Stimulated activated CD8-positive, alpha-beta memory T cell treated with anti-CD3 and anti-CD28 coated beads, Interleukin-12 subunit alpha, Interleukin-12 subunit beta, amount 100 ng/mL, for 4 hours (primary cell): ENCODE data around the gene BAIAP2.
"Not testable (repeated sequence)": the region's sequence is repeated elsewhere in the genome, so short reads cannot be mapped to it uniquely, and the experiment has no call there.

Source experiments
- DNase-seq: peaks from one replicate; pipeline ENCODE4 v3.0.0-alpha.2; 2020; ENCODE audit warnings: low read depth

BAIAP2 gene

GRCh38 chr17:81000631-81001357 is 34.2 kb upstream of the BAIAP2 start:
- no peak for DNase-seq

- no peak for DNase-seq
Observed at GRCh38 chr17:81002013-81002384, 33.0 kb upstream of the BAIAP2 start.

- DNase-seq, result no peak
Observed at GRCh38 chr17:81002409-81003361, 32.3 kb upstream of the BAIAP2 start.

GRCh38 chr17:81003711-81004475 is 31.1 kb upstream of the BAIAP2 start:
- DNase-seq, result no peak

- no peak for DNase-seq
Observed at GRCh38 chr17:81006891-81007290, 28.1 kb upstream of the BAIAP2 start.

- no peak for DNase-seq
Observed at GRCh38 chr17:81008140-81008539, 26.8 kb upstream of the BAIAP2 start.

- no peak for DNase-seq
Observed at GRCh38 chr17:81009136-81009535, 25.8 kb upstream of the BAIAP2 start.

GRCh38 chr17:81010935-81011334 is 24.0 kb upstream of the BAIAP2 start:
- no peak for DNase-seq

- no peak for DNase-seq
Observed at GRCh38 chr17:81011951-81012350, 23.0 kb upstream of the BAIAP2 start.

- no peak for DNase-seq
Observed at GRCh38 chr17:81012574-81013447, 22.1 kb upstream of the BAIAP2 start.

GRCh38 chr17:81013642-81014041 is 21.3 kb upstream of the BAIAP2 start:
- DNase-seq, result no peak

- DNase-seq, result no peak
Observed at GRCh38 chr17:81015136-81015535, 19.8 kb upstream of the BAIAP2 start.

GRCh38 chr17:81016575-81016974 is 18.4 kb upstream of the BAIAP2 start:
- DNase-seq, result no peak

- not testable (repeated sequence) for DNase-seq
Observed at GRCh38 chr17:81017330-81017729, 17.6 kb upstream of the BAIAP2 start.

GRCh38 chr17:81018044-81018802 is 16.7 kb upstream of the BAIAP2 start:
- DNase-seq, result no peak

- no peak for DNase-seq
Observed at GRCh38 chr17:81019563-81020442, 15.1 kb upstream of the BAIAP2 start.

- no peak for DNase-seq
Observed at GRCh38 chr17:81020443-81020766, 14.5 kb upstream of the BAIAP2 start.

GRCh38 chr17:81020767-81021497 is 14.0 kb upstream of the BAIAP2 start:
- DNase-seq, result no peak
